ENCODE measurements around the gene ZFP36L2.
"Not testable (repeated sequence)": the region's sequence is repeated elsewhere in the genome, so short reads cannot be mapped to it uniquely, and the experiment has no call there.

- not testable (repeated sequence) for TF ChIP-seq CTCF, POLR2A (IDR thresholded peaks at IDR 0.05)
These were observed 36.5 kb downstream of the ZFP36L2 start for GRCh38 chr2:43189861-43190260.
